ENCODE data around the gene CTSW. TPM values are rescaled to one million over a fixed set of nuclear protein-coding genes. Genes with fewer than 3 reads are reported as not detected.
"Not testable (repeated sequence)": the region's sequence is repeated elsewhere in the genome, so short reads cannot be mapped to it uniquely, and the experiment has no call there.

The CTSW gene
- total and polyA plus RNA-seq, 5 experiments from 2014 or later = 52.1 to 495 (median 255) TPM

- POLR2A ChIA-PET = interaction anchor here (0.5 to 16.8 kb wide), 27 partner anchors 9 to 1965 kb away, joined by 3 to 405 read pairs (median 7); partner anchors contain the start of genes AP5B1, BANF1, C11orf68 and CD248
- ATAC-seq = no peak
- peaks cover 34 to 76% (median 68%) of the 10 kb centered on the region in 4 donors for H3K4me1 Mint-ChIP-seq
- no peaks in the 10 kb centered on the region for H3K9me3 Mint-ChIP-seq
- peak overlapping the region; percentile 79 to 94 (median 84) for H3K4me3 Mint-ChIP-seq
- peak in 3 of 10 donors; percentile 21 to 27 (median 26) for DNase-seq
- H3K27me3 Mint-ChIP-seq = no peaks in the 10 kb centered on the region
- peak overlapping the region; percentile 79 to 96 (median 92) for H3K27ac Mint-ChIP-seq
- H3K36me3 Mint-ChIP-seq = peaks cover 0 to 3% (median 0%) of the 10 kb centered on the region in 3 donors
These were observed 11.8 kb downstream of the CTSW start for GRCh38 chr11:65891219-65892136.

GRCh38 chr11:65892137-65892540 is 12.5 kb downstream of the CTSW start:
- DNase-seq (peak in 4 of 10 donors; percentile 31 to 39 (median 33)), ATAC-seq (peak in 1 of 2 donors; percentile 7)
- peaks cover 34 to 70% (median 61%) of the 10 kb centered on the region in 4 donors for H3K4me1 Mint-ChIP-seq
- not testable (repeated sequence) for H3K27me3 Mint-ChIP-seq, H3K36me3 Mint-ChIP-seq, H3K9me3 Mint-ChIP-seq
- POLR2A ChIA-PET = interaction anchor here (0.6 to 16.8 kb wide), 10 partner anchors 8 to 74 kb away, joined by 3 to 405 read pairs (median 78); partner anchors contain the start of genes C11orf68, CFL1, CTSW and DRAP1
- H3K27ac Mint-ChIP-seq = peak overlapping the region; percentile 79 to 96 (median 92)
- peak overlapping the region; percentile 79 to 94 (median 84) for H3K4me3 Mint-ChIP-seq

- Mint-ChIP-seq H3K4me3 (peak overlapping the region; percentile 79 to 94 (median 84)), H3K36me3 (no peaks in the 10 kb centered on the region), H3K27me3 (no peaks in the 10 kb centered on the region), H3K4me1 (peaks cover 32 to 63% (median 57%) of the 10 kb centered on the region in 4 donors), H3K9me3 (no peaks in the 10 kb centered on the region), H3K27ac (peak overlapping the region; percentile 79 to 96 (median 92))
- DNase-seq (no peak), ATAC-seq (no peak)
- POLR2A ChIA-PET = interaction anchor here (0.8 to 16.8 kb wide), 11 partner anchors 8 to 396 kb away, joined by 3 to 405 read pairs (median 9); partner anchors contain the start of genes C11orf68, CFL1, CTSW and DRAP1
These were observed 13.2 kb downstream of the CTSW start for GRCh38 chr11:65892661-65893317.

GRCh38 chr11:65894034-65894591 is 14.5 kb downstream of the CTSW start:
- Mint-ChIP-seq H3K27me3 (peaks cover 0 to 3% (median 0%) of the 10 kb centered on the region in 5 donors), H3K27ac (peak overlapping the region; percentile 79 to 96 (median 92)), H3K9me3 (no peaks in the 10 kb centered on the region), H3K4me1 (peaks cover 24 to 53% (median 50%) of the 10 kb centered on the region in 4 donors), H3K36me3 (no peaks in the 10 kb centered on the region), H3K4me3 (peak overlapping the region; percentile 75 to 94 (median 84))
- ATAC-seq = no peak
- POLR2A ChIA-PET = interaction anchor here (0.6 to 16.8 kb wide), 13 partner anchors 10 to 397 kb away, joined by 3 to 405 read pairs (median 6); partner anchors contain the start of genes BANF1, C11orf68, CFL1 and CTSW
- peak in 3 of 10 donors; percentile 20 to 30 (median 28) for DNase-seq

- H3K36me3 Mint-ChIP-seq = no peaks in the 10 kb centered on the region
- peaks cover 12 to 42% (median 38%) of the 10 kb centered on the region in 4 donors for H3K4me1 Mint-ChIP-seq
- POLR2A ChIA-PET = interaction anchor here (1.1 to 12.2 kb wide), 4 partner anchors 10 to 36 kb away, joined by 4 to 209 read pairs (median 94); partner anchors contain the start of genes C11orf68, CTSW, DRAP1 and EFEMP2
- H3K9me3 Mint-ChIP-seq = no peaks in the 10 kb centered on the region
- ATAC-seq (no peak), DNase-seq (no peak)
- H3K27me3 Mint-ChIP-seq = peaks cover 0 to 3% (median 0%) of the 10 kb centered on the region in 5 donors
- H3K4me3 Mint-ChIP-seq = peak overlapping the region in 6 of 10 donors; percentile 3 to 71 (median 52)
- peak overlapping the region in 7 of 10 donors; percentile 14 to 83 (median 62) for H3K27ac Mint-ChIP-seq
These were observed 15.9 kb downstream of the CTSW start for GRCh38 chr11:65895482-65895981.

- ATAC-seq (no peak), DNase-seq (no peak)
- POLR2A ChIA-PET = interaction anchor here (1.1 to 12.2 kb wide), 5 partner anchors 9 to 37 kb away, joined by 4 to 209 read pairs (median 11); partner anchors contain the start of genes C11orf68, CTSW, DRAP1 and EFEMP2
- Mint-ChIP-seq H3K4me1 (peaks cover 13 to 47% (median 39%) of the 10 kb centered on the region in 4 donors), H3K27ac (peak overlapping the region in 5 of 10 donors; percentile 29 to 69 (median 67)), H3K4me3 (peak overlapping the region in 5 of 10 donors; percentile 15 to 71 (median 58)), H3K36me3 (no peaks in the 10 kb centered on the region), H3K27me3 (peaks cover 0 to 3% (median 0%) of the 10 kb centered on the region in 5 donors), H3K9me3 (no peaks in the 10 kb centered on the region)
These were observed 16.7 kb downstream of the CTSW start for GRCh38 chr11:65896034-65896999.

- peak overlapping the region in 1 of 10 donors; percentile 12 for H3K27ac Mint-ChIP-seq
- H3K9me3 Mint-ChIP-seq = no peaks in the 10 kb centered on the region
- no peak overlapping the region for H3K4me3 Mint-ChIP-seq
- DNase-seq (no peak), ATAC-seq (no peak)
- H3K4me1 Mint-ChIP-seq = peaks cover 13 to 45% (median 36%) of the 10 kb centered on the region in 4 donors
- H3K36me3 Mint-ChIP-seq = no peaks in the 10 kb centered on the region
- peaks cover 0 to 3% (median 0%) of the 10 kb centered on the region in 5 donors for H3K27me3 Mint-ChIP-seq
- POLR2A ChIA-PET = interaction anchor here (0.7 to 10.6 kb wide), 4 partner anchors 12 to 37 kb away, joined by 3 to 183 read pairs (median 8); partner anchors contain the start of genes C11orf68, DRAP1 and MUS81
These were observed 17.4 kb downstream of the CTSW start for GRCh38 chr11:65897020-65897471.

GRCh38 chr11:65898656-65899355 is 19.2 kb downstream of the CTSW start:
- Mint-ChIP-seq H3K4me1 (peaks cover 4 to 33% (median 18%) of the 10 kb centered on the region in 4 donors), H3K27ac (peak overlapping the region in 6 of 10 donors; percentile 52 to 92 (median 66)), H3K27me3 (peaks cover 0 to 3% (median 0%) of the 10 kb centered on the region in 5 donors), H3K9me3 (no peaks in the 10 kb centered on the region), H3K4me3 (peak overlapping the region; percentile 66 to 87 (median 78)), H3K36me3 (no peaks in the 10 kb centered on the region)
- ATAC-seq = no peak
- POLR2A ChIA-PET = interaction anchor here (0.7 to 6.2 kb wide), 9 partner anchors 9 to 414 kb away, joined by 3 to 105 read pairs (median 4); partner anchors contain the start of genes C11orf68, CCDC85B, DRAP1 and FIBP
- no peak for DNase-seq

GRCh38 chr11:65899356-65900124 is 19.9 kb downstream of the CTSW start:
- Mint-ChIP-seq H3K27ac (peak overlapping the region in 3 of 10 donors; percentile 28 to 58 (median 57)), H3K27me3 (peaks cover 0 to 4% (median 0%) of the 10 kb centered on the region in 5 donors), H3K4me3 (peak overlapping the region; percentile 50 to 78 (median 61)), H3K4me1 (peaks cover 2 to 27% (median 12%) of the 10 kb centered on the region in 4 donors), H3K36me3 (no peaks in the 10 kb centered on the region), H3K9me3 (no peaks in the 10 kb centered on the region)
- ATAC-seq (peak in 1 of 2 donors; percentile 11), DNase-seq (peak in 4 of 10 donors; percentile 33 to 55 (median 43))
- POLR2A ChIA-PET = interaction anchor here (0.7 to 6.2 kb wide), 7 partner anchors 9 to 413 kb away, joined by 3 to 105 read pairs (median 14); partner anchors contain the start of genes C11orf68, CCDC85B, DRAP1 and FIBP

Data from naive thymus-derived CD8-positive, alpha-beta T cell (primary cell).